Activated naive CD8-positive, alpha-beta T cell treated with anti-CD3 and anti-CD28 coated beads, Interleukin-2, amount 50 U/mL, for 24 hours (primary cell): ENCODE measurements around the gene ATP10B.
A peak's percentile ranks its signal among the peaks of the same experiment; 100 is the strongest.

Experiments
- ATAC-seq: fragments of 150-1000 bp; cut with Tn5 transposase; one replicate; pipeline ENCODE4 v1.10.0; 2021
- DNase-seq: peaks from one replicate; pipeline ENCODE4 v3.0.0; 2021
- H3K27ac Mint-ChIP-seq: one replicate; pipeline ENCODE4 v1.8.0; 2021; ENCODE audit warnings: mild to moderate bottlenecking, mixed read lengths
- H3K27me3 Mint-ChIP-seq: one replicate; pipeline ENCODE4 v1.8.0; 2021; ENCODE audit warnings: mixed read lengths
- H3K36me3 Mint-ChIP-seq: one replicate; pipeline ENCODE4 v1.8.0; 2021; ENCODE audit warnings: low read depth, mixed read lengths
- H3K4me1 Mint-ChIP-seq: one replicate; pipeline ENCODE4 v1.8.0; 2021; ENCODE audit warnings: mixed read lengths
- H3K4me3 Mint-ChIP-seq: one replicate; pipeline ENCODE4 v1.8.0; 2021; ENCODE audit warnings: mild to moderate bottlenecking, moderate library complexity, mixed read lengths
- H3K9me3 Mint-ChIP-seq: one replicate; pipeline ENCODE4 v1.8.0; 2021; ENCODE audit warnings: mixed read lengths

ATP10B gene

DNA sequence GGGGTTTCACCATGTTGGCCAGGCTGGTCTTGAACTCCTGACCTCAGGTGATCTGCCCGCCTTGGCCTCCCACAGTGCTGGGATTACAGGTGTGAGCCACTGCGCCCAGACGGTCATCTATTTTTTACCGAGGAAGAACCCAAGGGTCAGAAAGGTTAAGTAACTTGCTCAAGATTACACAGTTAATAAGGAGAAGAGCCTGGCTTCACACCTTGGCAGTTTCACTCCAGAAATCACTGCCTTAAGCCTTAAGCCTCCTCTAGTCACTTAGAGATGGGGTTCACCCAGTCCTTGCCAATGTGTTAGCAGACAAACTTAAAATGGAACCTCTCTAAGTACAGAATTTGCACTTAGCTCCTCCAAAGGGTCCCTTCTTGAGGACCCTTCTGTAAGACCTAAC is 314.1 kb downstream of the ATP10B start:
- Mint-ChIP-seq H3K4me3 (no peak overlapping the region), H3K27ac (no peak overlapping the region), H3K4me1 (peaks cover 12% of the 10 kb centered on the region), H3K27me3 (peaks cover 9% of the 10 kb centered on the region), H3K36me3 (no peaks in the 10 kb centered on the region), H3K9me3 (no peaks in the 10 kb centered on the region)
- ATAC-seq (no peak), DNase-seq (no peak)

DNA sequence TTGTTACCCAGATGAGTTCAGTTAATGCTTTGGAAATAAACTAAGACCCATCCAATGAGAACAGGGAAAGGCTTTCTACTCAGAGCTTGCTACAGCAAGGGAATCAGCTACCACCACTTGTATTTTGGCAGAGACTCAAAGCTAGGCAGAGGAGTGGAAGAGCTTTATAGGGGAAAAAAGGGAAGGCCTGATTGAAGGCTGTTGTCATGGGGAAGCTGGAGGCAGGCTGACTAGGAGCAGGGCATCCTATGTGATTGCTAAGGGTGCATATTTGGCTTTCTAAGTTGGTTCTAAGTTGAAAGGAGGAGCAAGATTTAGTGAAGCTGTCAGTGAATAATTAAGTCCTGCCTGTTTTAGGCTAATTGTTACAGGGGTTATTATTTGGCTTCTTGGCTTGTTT is 314.9 kb downstream of the ATP10B start:
- DNase-seq (no peak), ATAC-seq (no peak)
- Mint-ChIP-seq H3K4me3 (no peak overlapping the region), H3K9me3 (no peaks in the 10 kb centered on the region), H3K27ac (no peak overlapping the region), H3K4me1 (peaks cover 4% of the 10 kb centered on the region), H3K36me3 (no peaks in the 10 kb centered on the region), H3K27me3 (peaks cover 2% of the 10 kb centered on the region)

DNA sequence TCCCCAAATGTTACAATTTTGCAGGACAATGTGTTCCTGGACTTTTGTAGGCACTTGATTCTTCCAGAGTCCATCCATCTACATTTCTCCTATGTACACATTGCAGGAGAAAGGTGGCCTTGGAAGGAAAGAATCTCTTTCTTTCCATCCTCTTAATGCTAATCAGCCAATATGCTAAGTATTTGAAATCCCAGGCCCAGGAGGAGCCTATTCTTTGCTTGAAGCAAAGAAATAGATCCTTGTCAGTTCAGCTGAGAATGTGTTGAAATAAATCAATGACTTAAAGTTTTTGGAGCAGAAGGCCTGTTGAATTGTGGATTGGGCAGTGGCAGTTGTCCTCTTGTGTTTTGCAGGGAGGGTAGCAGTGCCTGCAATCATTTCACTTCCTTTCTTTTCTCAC is 317.1 kb downstream of the ATP10B start:
- H3K4me1 Mint-ChIP-seq, result peaks cover 2% of the 10 kb centered on the region
- H3K36me3 Mint-ChIP-seq, result no peaks in the 10 kb centered on the region
- H3K27me3 Mint-ChIP-seq, result no peaks in the 10 kb centered on the region
- DNase-seq, result no peak
- H3K4me3 Mint-ChIP-seq, result no peak overlapping the region
- H3K27ac Mint-ChIP-seq, result no peak overlapping the region
- no peaks in the 10 kb centered on the region for H3K9me3 Mint-ChIP-seq
- ATAC-seq, result no peak

DNA sequence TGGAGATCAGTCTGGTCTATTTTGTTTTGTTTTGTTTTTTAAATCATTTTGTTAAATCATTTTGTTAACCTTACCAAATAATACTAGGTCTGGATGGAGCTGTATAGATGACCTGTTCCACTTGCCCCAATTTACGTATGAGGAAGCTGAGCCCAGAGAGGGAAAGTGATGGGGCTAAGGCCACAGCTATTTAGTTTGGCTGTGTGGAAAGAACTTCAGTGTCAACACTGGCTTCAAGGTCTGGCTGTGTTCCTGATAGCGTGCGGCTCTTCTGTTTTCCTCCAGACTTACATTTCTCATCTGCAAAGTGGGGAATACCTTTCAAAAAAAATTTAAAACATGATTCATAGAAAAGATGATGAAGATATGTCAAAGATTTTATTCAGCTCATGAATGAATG is 317.9 kb downstream of the ATP10B start:
- ATAC-seq (no peak), DNase-seq (no peak)
- Mint-ChIP-seq H3K27ac (no peak overlapping the region), H3K36me3 (no peaks in the 10 kb centered on the region), H3K9me3 (no peaks in the 10 kb centered on the region), H3K4me3 (no peak overlapping the region), H3K27me3 (no peaks in the 10 kb centered on the region), H3K4me1 (peaks cover 2% of the 10 kb centered on the region)

DNA sequence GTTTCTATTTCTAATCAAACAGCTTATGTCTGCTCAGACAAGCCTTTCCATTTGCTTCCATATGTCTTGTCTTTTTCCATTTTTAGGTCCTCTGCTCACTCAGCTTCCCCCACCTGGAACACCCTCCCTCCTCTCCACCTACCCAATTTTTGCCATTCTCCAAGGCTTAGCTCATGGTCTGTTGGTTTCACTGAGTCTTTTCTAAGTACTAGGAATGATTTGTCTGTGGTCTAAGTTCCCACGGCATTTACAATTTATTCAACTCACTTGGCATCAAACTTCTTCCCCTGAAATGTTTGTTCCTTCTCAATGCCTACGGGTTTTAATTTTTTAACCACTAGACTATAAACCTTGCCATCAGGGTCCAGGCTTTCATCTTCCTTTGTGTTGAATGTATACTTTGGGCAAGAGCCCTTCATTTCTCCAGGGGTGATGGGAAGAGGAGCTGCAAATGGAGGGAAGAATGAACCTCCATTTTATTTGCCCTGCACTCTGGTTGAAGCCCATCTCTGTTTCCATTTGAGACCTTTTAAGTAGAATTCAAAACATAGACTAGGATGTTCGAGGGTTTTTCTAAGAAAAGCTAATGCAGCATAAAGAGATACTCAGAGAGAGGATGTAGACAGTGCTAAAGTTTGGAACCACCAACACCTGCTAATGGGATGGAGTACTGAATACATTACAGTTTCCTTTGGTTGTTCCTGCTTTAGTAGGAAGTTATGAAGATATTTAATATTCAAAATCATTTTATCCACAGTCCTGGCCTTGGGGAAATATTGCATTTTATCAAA is 326.3 kb downstream of the ATP10B start:
- Mint-ChIP-seq H3K27me3 (peaks cover 8% of the 10 kb centered on the region), H3K36me3 (no peaks in the 10 kb centered on the region), H3K9me3 (no peaks in the 10 kb centered on the region), H3K4me1 (peaks cover 21% of the 10 kb centered on the region), H3K4me3 (no peak overlapping the region), H3K27ac (no peak overlapping the region)
- peak; percentile 52 for ATAC-seq
- DNase-seq, result no peak

DNA sequence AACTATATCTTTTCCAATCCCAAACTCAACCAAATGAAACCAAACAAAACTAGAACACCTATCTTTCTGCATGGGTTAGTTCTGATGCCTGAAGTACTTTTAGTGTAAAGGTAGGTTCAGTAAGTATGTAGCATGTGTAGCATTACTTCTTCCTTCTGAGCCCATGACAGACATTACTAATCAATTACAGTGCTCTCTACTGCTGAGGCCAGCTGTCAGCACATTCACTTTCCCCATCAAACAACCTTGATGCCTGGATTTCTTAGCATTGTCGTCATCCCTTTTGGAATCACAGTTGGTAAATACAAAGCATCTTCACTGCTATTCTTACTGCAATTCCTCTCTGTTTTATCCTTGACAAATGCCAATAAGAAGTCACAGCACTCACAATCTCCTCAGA is 327.2 kb downstream of the ATP10B start:
- Mint-ChIP-seq H3K4me3 (no peak overlapping the region), H3K27me3 (peaks cover 8% of the 10 kb centered on the region), H3K36me3 (no peaks in the 10 kb centered on the region), H3K4me1 (peaks cover 21% of the 10 kb centered on the region), H3K9me3 (no peaks in the 10 kb centered on the region), H3K27ac (no peak overlapping the region)
- DNase-seq (no peak), ATAC-seq (no peak)

DNA sequence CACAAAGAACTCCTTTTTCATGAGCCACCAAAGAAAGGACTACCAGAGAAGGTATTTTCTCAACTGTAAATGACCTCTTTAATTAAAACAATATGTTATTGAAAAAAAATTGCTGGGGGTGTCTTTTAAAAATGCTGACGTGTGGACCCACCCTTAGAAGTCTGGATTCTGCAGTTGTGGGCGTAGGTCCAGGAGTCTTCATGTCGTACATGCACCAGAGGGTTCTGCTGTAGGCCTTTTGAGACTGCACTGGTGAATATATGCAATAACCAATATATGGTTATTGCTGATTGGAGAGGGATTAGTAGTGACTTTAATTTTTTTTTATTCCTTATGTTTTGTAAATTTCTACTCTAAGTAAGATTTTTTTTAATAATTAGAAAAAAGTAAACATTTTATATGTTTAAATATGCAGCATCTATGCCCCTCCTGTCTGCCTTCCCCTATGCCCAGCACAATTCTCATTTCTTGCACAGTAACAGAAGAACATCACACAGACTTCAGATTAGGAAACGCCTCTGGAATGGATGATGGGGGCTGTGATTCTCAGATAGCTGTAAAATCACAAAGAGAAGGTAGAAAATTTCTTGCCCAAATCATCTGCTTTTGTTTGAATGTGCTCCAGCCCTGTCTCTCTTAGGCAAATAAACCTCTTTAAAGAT is 328.4 kb downstream of the ATP10B start:
- no peaks in the 10 kb centered on the region for H3K9me3 Mint-ChIP-seq

DNA sequence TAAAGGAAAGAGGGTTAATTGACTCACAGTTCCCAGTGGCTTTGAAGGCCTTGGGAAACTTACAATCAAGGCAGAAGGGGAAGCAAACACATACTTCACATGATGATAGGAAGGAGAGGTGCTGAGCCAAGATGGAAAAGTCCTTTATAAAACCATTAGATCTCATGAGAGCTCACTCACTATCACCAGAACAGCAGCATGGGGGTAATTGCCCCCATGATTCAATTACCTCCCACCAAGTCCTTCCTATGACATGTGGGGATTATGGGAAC is 330.7 kb downstream of the ATP10B start:
- DNase-seq (no peak), ATAC-seq (no peak)
- Mint-ChIP-seq H3K27me3 (no peaks in the 10 kb centered on the region), H3K27ac (no peak overlapping the region), H3K9me3 (no peaks in the 10 kb centered on the region), H3K4me1 (peaks cover 21% of the 10 kb centered on the region), H3K36me3 (no peaks in the 10 kb centered on the region), H3K4me3 (no peak overlapping the region)

More for the DNA sequence above, 328.4 kb downstream of the ATP10B start:
- H3K27me3 Mint-ChIP-seq, result peaks cover 8% of the 10 kb centered on the region
- H3K4me3 Mint-ChIP-seq, result no peak overlapping the region
- no peaks in the 10 kb centered on the region for H3K36me3 Mint-ChIP-seq
- ATAC-seq, result no peak
- H3K4me1 Mint-ChIP-seq, result peaks cover 21% of the 10 kb centered on the region
- no peak for DNase-seq
- no peak overlapping the region for H3K27ac Mint-ChIP-seq

DNA sequence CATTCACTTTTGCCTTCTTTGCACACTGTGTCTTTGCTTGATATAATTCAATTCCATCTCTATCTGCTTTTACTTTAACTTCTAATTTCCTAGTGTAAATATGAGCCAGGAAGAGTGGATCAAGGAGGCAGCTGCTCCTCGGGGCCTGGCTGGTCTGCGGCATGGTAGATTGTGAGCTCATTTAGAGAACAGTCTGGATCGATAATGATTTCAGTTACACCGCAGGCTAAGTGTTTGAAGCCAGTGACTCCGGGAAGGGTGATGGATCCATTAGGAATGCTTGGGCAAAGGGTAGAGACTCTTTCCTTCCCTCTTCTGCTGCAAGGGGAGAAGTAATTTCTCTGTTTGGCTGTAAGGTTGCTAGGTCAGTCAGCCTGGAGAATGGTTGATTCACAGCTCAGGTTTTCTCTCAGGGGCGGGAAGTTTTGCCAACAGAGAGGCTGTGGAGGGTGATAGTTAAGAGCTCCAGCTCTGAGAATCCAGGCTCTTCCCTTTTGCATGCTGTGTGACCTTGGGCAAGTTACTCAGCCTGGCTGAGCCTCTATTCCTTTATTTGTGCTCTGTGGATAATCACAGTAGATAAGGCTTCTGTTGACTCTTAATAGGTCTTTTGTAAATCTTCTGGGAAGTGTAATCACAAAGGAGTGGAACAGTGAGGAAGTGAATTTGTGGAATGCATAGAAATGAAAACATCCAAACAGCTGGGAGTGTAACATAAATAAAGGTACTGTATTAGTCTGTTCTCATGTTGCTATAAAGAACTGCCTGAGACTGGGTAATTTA is 331.2 kb downstream of the ATP10B start:
- H3K4me1 Mint-ChIP-seq, result peaks cover 19% of the 10 kb centered on the region
- H3K27me3 Mint-ChIP-seq, result no peaks in the 10 kb centered on the region
- DNase-seq, result no peak
- ATAC-seq, result no peak
- H3K36me3 Mint-ChIP-seq, result no peaks in the 10 kb centered on the region
- no peak overlapping the region for H3K4me3 Mint-ChIP-seq
- no peak overlapping the region for H3K27ac Mint-ChIP-seq
- no peaks in the 10 kb centered on the region for H3K9me3 Mint-ChIP-seq

DNA sequence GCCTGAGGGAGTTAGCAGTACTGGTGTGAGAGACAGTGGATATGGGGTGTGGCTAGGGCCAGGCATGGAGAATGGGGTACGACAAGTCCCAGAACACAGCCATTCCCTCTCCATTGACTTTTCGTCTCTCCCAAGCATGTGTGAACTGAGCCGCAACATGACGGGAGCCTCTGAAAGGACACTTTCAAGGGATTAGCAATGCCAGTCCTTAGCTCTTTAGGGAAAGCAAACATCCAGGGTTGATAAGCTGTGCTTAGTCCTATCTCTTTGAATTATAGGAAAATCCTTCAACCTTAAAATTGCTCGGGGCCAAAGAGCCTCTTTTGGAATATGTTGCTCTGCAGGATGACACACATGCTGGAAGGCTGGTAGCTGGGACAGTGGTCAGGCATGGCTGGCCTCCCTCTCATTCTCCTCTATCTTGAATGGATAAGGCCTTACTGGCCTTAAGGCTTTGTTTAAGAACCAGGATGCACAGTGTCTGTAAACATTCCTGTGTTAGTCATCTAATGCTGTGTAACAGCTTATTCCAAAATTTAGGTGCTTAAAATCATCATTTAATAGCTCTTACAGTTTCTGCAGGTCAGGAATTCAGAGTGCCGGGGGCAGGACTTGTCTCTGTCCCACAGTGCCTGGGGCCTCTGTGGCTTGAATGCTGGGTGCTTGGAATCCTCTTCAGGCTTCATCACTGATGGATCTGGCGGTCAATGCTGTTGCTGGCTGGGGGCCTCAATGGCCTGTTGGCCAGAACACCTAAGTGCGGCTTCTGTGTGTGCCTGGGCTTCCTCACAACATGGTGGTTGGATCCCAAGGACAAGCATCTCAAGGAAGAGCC is 335.1 kb downstream of the ATP10B start:
- ATAC-seq (no peak), DNase-seq (no peak)
- Mint-ChIP-seq H3K27me3 (peaks cover 4% of the 10 kb centered on the region), H3K4me3 (no peak overlapping the region), H3K36me3 (no peaks in the 10 kb centered on the region), H3K4me1 (peaks cover 9% of the 10 kb centered on the region), H3K27ac (no peak overlapping the region), H3K9me3 (no peaks in the 10 kb centered on the region)

DNA sequence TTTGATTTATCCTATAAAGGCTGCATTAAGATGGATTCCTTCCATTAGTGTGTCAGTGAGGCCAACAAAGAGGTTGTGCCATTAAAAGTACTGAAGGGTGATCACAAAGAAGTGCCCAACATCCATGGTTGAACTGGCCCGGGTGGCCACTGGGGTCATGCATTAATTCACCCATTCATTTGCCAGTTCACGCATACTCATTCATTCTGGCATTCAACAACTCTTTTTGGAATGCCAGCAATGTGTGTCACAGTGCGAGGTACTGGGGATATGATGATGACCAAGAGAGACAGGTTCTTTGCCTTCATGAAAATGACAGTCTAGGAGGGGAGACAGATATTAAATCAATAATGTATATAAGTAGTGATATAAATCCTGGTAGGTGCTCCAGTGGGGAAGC is 337.1 kb downstream of the ATP10B start:
- H3K36me3 Mint-ChIP-seq, result no peaks in the 10 kb centered on the region
- DNase-seq (no peak), ATAC-seq (no peak)
- H3K4me3 Mint-ChIP-seq, result no peak overlapping the region
- H3K9me3 Mint-ChIP-seq, result no peaks in the 10 kb centered on the region
- peaks cover 4% of the 10 kb centered on the region for H3K27me3 Mint-ChIP-seq
- peaks cover 2% of the 10 kb centered on the region for H3K4me1 Mint-ChIP-seq
- no peak overlapping the region for H3K27ac Mint-ChIP-seq

DNA sequence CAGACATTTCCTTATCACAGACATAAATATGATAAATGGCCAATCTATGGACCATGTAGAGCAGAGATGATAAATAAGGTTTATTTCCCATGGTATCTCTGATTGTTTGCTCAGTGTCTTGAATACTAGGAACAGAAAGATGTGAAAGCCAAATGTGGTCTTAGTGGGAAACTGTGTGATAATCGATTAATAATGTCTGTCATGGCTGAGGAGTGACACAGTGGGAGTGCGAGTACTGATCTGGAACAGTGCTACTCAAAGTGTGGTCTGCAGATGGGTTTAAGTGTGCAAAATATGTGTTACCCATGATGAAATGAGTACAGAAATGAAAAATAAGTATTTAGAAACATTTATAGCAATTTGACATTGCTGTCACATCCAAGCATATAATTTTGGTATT is 337.8 kb downstream of the ATP10B start:
- H3K9me3 Mint-ChIP-seq, result no peaks in the 10 kb centered on the region
- no peaks in the 10 kb centered on the region for H3K36me3 Mint-ChIP-seq
- H3K27me3 Mint-ChIP-seq, result peaks cover 4% of the 10 kb centered on the region
- H3K4me1 Mint-ChIP-seq, result peaks cover 4% of the 10 kb centered on the region
- H3K27ac Mint-ChIP-seq, result no peak overlapping the region
- ATAC-seq (no peak), DNase-seq (no peak)
- H3K4me3 Mint-ChIP-seq, result no peak overlapping the region

DNA sequence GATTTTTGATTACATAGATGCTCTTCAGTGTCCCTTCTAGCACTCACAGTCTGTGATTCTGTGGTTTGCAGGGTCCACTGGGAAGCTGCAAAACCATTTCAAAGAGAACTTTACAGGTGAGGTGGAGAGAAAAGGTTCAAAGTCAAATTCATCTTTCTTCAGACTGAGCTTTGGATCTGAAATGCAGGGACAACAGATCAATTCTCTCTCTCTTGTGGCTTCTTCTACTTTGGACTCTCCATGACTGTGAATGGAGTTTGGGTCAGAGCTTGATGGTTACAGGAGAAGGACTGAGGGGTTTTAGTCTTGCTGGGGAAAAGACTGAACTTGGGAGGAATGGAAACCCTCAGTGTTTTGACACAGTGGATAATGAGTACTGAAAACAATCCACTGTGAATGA is 338.5 kb downstream of the ATP10B start:
- Mint-ChIP-seq H3K27ac (no peak overlapping the region), H3K9me3 (no peaks in the 10 kb centered on the region), H3K4me1 (peaks cover 11% of the 10 kb centered on the region), H3K27me3 (peaks cover 4% of the 10 kb centered on the region), H3K36me3 (no peaks in the 10 kb centered on the region), H3K4me3 (no peak overlapping the region)
- DNase-seq (no peak), ATAC-seq (no peak)
